Activated CD8-positive, alpha-beta memory T cell treated with anti-CD3 and anti-CD28 coated beads for 36 hours (primary cell): ENCODE data around the gene UBE2G2. TPM values are rescaled to one million over a fixed set of nuclear protein-coding genes. Genes with fewer than 3 reads are reported as not detected.

ENCODE experiments used
- CTCF ChIA-PET: fragments of 350-600 bp; sonication (Branson Sonifier 250); formaldehyde crosslinking; loops from one replicate; lab custom pipeline; 2021; ENCODE audit warnings: antibody characterized with exemption; lab: Charles Lee
- POLR2A ChIA-PET: fragments of 350-600 bp; sonication (Branson Sonifier 250); formaldehyde crosslinking; loops from one replicate; lab custom pipeline; 2021; ENCODE audit warnings: antibody characterized with exemption; lab: Charles Lee
- total RNA-seq, 2 experiments: library from RNA; stranded (reverse); gene quantifications; one replicate each; pipeline ENCODE4 v1.2.3, GENCODE V29; 2021

The UBE2G2 gene
- total RNA-seq, 2 experiments from 2014 or later, result 119 to 121 TPM

DNA sequence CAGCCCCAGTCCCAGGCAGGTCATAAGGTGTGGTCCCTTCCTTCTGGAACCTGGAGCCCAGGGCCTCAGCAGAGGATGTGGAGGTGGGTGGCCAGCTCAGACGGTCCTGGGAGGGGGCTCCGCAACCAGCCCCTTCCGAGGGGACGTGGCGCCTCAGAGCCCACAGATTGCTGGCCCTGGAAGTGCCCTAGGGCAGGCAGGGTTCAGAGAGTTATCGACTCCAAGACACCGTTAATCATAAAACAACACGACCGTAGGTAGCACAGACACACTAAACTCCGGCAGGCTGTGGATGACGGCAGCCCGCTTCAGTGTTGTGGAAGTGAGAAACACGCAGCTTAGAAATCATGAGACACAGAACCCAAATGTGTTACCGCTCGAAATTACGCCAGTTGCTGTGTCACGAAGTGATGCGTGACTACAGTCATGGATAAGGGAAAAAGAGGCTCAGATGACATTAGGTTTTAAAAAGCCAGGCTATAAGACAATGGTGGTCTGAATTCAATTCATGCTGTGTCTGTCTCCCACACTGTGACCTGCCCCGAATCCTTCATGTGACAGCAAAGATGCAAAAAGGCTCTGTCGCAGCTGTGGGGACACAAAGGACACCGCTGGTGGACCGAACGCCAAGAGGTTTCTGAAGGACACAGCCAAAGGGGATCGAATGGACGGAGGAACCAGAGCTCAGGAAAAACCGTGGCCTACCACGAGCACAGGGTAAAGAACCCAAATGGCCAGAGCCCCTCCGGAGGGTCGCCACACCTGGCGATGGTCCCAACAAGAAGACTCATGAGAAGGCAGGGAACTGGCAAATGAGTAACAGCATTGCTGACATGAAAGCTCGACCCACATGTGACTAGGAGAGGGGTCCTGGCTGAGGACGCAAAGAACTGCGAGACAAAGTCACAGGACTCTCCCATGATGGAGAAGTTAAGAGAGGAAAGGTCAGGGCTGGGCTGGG, 17.9 kb upstream of the UBE2G2 start:
- POLR2A ChIA-PET, result interaction anchor here (2.4 kb wide), 1 partner anchor 54 kb away, joined by 11 read pairs; the partner anchor contains the start of gene PTTG1IP
- CTCF ChIA-PET, result interaction anchor here (1.2 kb wide), 1 partner anchor 108 kb away, joined by 3 read pairs; no protein-coding TSS in a partner anchor

DNA sequence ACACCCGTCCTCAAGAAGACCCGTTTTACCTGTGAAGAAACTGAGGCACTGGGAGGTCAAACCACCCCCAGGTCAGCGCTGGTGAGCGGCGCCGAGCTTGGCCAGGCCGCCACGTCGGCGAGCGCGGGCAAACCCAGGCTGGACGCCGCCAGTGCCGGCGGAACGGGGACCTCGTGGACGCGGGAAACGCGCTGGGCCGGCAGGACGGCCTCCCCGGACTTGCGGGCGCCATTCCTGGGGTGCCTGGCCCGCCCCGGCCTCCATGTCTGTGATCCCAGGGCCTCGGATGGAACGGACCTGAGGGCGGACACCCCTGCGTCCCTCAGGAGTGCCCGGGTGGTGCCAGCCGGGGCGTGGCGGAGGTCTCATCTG, 17.0 kb upstream of the UBE2G2 start:
- CTCF ChIA-PET, result no interaction called here
- POLR2A ChIA-PET, result interaction anchor here (2.4 kb wide), 1 partner anchor 55 kb away, joined by 11 read pairs; the partner anchor contains the start of gene PTTG1IP

GRCh38 chr21:44817914-44818639, 16.5 kb upstream of the UBE2G2 start, which contains the start of gene SUMO3:
Gene SUMO3, minus strand, starts transcription at chr21:44818062. Its CDS starts 94 bp downstream, at chr21:44817968.
- ChIA-PET CTCF (no interaction called here), POLR2A (interaction anchor here (2.4 kb wide), 1 partner anchor 56 kb away, joined by 11 read pairs; the partner anchor contains the start of gene PTTG1IP)

GRCh38 chr21:44817506-44817880, 15.9 kb upstream of the UBE2G2 start:
- POLR2A ChIA-PET, result interaction anchor here (0.5 to 2.4 kb wide), 2 partner anchors 16 to 56 kb away, joined by 3 to 11 read pairs; partner anchors contain the start of gene PTTG1IP
- CTCF ChIA-PET, result no interaction called here

- POLR2A ChIA-PET, result interaction anchor here (0.5 to 2.4 kb wide), 2 partner anchors 16 to 57 kb away, joined by 3 to 11 read pairs; partner anchors contain the start of gene PTTG1IP
Measured at GRCh38 chr21:44816761-44817505, 15.3 kb upstream of the UBE2G2 start.

DNA sequence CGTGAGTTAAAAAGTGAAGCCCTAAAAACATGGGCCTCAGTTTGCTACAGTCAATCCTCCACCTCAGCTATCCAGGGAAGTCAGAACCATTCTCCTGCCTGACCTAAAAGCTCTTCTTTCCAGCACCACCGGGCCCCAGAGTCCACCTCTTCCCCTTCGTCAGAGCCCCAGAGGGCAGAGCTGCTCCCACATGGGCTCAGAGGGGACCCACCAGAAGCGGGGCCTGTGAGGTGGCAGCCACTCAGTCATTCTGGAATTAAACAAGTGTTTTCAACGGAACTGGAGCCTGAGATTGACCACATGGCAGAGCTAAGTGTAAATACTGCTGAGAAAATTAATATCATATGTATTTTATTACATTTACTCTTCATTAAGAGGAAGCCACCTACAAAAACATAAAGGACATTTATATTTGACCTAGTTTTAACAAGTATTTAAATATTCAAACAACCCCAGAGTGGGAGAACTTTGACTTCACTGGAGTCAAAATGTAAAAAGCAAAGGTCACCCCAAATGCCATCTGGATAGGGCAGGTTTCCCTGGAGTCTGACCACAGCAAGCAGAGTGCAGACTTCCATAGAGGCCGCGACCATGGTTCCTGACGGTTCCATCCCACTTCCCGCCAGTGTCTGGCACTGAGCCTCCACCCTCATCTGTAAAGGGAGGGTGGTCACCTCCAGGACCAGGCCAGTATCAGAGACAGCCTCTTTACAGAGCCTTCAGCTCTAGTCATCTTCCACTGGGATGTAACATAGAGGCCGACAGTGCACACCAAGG, 14.4 kb upstream of the UBE2G2 start:
- ChIA-PET POLR2A (no interaction called here), CTCF (interaction anchor here (1.5 kb wide), 1 partner anchor 22 kb away, joined by 6 read pairs; no protein-coding TSS in a partner anchor)

More at GRCh38 chr21:44816761-44817505, 15.3 kb upstream of the UBE2G2 start:
- CTCF ChIA-PET, result no interaction called here

- CTCF ChIA-PET, result interaction anchor here (1.5 kb wide), 1 partner anchor 21 kb away, joined by 6 read pairs; no protein-coding TSS in a partner anchor
- POLR2A ChIA-PET, result interaction anchor here (0.5 kb wide), 1 partner anchor 691 kb away, joined by 3 read pairs; no protein-coding TSS in a partner anchor
Measured at GRCh38 chr21:44815225-44815624, 13.6 kb upstream of the UBE2G2 start.

DNA sequence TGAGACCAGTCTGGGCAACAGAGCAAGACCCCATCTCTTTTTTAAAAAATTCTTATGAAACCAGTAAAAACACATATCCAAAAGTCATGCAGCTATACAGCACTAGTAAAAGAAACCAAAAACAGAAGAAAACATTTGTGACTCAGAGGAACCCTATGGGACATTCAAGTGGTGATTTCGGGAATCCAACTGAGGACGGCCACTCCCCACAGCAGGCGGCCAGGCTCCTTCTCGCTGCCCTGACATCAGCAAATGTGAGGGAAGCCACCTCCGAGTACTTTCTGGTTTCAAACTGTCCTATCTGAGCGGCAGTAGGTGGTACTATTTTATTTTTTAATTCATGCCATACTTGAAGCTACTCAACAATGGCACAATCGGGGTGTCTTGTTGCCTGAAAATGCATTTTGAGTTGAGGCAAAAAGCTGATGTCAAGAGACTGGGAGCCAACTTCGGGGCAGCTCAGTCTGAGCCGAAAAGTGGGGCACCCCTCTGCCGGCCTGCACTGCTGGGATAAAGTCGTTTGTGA, 12.9 kb upstream of the UBE2G2 start:
- CTCF ChIA-PET, result interaction anchor here (1.2 to 1.5 kb wide), 2 partner anchors 15 to 21 kb away, joined by 3 to 6 read pairs; no protein-coding TSS in a partner anchor

DNA sequence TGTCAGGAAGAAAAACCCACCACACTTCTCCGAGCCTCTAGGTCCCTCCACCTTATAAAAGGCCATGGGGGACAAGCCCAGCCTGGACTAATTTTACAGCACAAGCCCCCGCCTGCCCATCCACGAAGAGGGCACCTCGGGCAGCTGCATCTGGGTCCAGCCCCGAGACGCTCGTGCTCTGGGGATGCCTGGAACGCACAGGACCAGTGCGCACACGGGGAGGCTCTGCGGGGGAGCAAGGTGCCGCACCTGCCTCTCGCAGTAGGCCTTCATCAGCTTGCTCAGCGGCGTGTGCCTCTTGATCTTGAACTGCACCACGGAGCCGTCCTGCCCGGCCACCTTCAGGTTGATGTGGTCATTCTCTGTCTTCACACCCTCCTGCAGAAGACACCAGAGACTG, 12.1 kb upstream of the UBE2G2 start:
- CTCF ChIA-PET, result interaction anchor here (1.2 to 2.0 kb wide), 2 partner anchors 12 to 15 kb away, joined by 3 to 7 read pairs; partner anchors contain the start of gene UBE2G2
- POLR2A ChIA-PET, result no interaction called here

More for the DNA sequence above, 12.9 kb upstream of the UBE2G2 start:
- POLR2A ChIA-PET, result interaction anchor here (0.5 kb wide), 1 partner anchor 691 kb away, joined by 3 read pairs; no protein-coding TSS in a partner anchor

DNA sequence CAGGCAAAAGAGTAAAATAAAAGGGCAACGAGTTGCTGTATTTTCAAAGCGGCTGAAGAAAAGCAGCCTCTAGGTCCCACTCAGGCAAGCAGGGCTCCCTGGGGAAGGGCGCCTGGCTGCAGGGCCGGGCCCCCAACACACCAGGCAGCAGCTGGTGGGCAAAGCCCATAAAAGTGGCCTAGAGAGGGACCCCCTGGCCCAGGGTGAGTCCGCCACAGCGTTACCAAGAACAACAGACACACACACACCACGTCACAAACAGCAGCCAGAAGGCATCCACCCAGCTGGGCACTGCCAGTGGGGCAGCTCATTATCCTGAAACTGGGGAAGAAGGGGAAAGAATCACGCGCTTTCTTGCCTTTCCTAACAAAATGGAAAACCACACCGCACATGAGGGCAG, 11.5 kb upstream of the UBE2G2 start:
- POLR2A ChIA-PET, result no interaction called here
- CTCF ChIA-PET, result interaction anchor here (2.0 kb wide), 1 partner anchor 11 kb away, joined by 7 read pairs; the partner anchor contains the start of gene UBE2G2

DNA sequence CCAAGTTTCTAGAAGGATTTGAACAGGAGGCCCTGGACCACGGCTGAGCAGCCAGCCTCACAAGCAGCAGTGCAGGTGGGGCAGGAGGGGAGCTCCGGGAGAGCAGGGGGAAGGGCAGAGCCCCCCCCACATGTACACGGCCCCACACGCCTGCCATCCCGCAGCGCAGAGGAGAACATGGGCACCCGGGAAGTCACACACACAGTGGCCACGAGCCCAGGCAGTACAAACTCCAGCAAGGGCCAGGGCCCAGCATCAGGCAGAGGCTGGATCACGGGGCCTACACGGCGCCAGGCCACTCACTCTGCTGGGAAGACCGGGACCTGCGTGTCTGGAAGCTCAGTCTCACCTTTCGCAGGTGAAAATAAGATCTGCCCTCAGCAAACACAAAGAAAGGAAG, 11.0 kb upstream of the UBE2G2 start:
- CTCF ChIA-PET, result interaction anchor here (2.0 kb wide), 1 partner anchor 11 kb away, joined by 7 read pairs; the partner anchor contains the start of gene UBE2G2
- POLR2A ChIA-PET, result no interaction called here

GRCh38 chr21:44810779-44811178, 9.2 kb upstream of the UBE2G2 start:
- CTCF ChIA-PET, result interaction anchor here (2.3 kb wide), 1 partner anchor 10 kb away, joined by 5 read pairs; the partner anchor contains the start of gene UBE2G2
- POLR2A ChIA-PET, result no interaction called here

DNA sequence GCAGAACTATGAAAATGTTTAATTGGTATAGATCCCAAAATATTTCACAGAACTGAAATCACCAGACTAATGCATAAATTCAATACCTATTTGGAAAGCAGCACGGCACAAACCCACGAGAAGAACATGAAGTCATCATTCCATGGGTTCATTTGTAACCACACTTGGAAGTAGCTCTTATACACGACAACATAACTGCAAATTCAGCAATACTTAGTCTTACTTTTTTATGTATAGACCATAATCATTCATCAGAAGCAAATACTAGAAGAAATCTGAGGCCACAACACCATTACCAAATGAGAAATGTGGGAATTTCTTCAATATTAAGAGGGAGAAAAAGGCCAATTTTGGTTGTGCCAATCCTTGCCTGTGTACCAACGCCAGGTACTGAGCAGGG, 4.2 kb upstream of the UBE2G2 start:
- CTCF ChIA-PET, result no interaction called here

DNA sequence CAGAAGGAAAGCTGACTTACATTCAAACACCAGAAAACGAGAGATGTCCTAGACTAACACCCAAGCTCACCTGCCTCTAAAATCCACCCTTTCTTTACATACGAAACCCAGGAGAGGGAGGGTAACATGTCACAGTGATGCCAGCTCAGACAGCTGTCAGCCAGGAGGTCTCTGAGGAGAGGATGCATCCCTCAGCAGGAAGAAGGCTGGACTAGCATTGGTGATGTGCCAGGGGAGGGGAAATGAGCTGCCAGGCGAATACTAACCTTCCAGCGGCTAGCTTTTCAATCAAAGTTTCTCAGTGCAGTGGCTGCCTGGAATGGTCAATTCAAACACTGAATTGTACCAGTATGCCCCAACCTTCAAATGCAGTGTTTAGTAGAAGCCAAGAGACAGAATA, 3.6 kb upstream of the UBE2G2 start:
- ChIA-PET CTCF (no interaction called here), POLR2A (interaction anchor here (0.5 kb wide), 1 partner anchor 14 kb away, joined by 3 read pairs; no protein-coding TSS in a partner anchor)

More for the DNA sequence above, 4.2 kb upstream of the UBE2G2 start:
- POLR2A ChIA-PET, result interaction anchor here (0.5 kb wide), 1 partner anchor 14 kb away, joined by 3 read pairs; no protein-coding TSS in a partner anchor

DNA sequence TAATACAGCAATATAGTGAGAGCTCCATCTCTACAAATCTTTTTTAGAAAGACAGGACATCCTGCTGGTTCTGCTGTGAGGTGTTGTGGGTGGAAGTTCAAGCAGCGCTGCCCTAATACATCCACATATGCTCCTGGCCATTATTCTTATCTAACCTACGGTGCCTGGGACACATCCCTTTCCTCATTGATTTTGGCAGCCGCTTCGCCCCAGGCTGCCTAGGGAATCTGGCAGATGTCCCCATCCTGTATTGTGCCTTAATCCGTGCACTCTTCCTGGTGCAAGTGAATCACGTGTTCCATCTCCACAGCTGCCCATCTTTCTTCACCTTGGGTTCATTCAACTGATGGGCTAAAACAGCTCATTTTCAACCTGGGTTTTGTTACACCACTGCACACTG, 3.1 kb upstream of the UBE2G2 start:
- ChIA-PET CTCF (no interaction called here), POLR2A (no interaction called here)

DNA sequence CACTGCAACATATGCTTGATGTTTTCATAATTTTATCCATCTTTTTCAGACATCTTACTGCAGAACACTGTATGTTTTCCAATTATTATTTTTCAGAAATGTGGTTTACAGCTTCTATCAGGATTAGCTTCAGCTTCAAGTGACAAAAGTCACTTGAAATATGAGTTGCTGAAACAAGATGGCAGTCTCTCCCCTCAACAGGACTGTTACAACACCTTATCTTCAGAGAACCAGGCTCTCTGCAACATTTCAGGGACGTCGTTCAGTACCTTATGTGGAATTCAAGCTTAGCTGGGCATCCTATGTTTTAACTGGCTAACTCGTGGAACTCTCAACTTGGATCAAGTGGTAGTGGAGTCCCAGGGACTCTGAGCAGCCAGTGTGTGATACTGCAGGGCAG, 2.0 kb upstream of the UBE2G2 start:
- POLR2A ChIA-PET, result no interaction called here
- CTCF ChIA-PET, result no interaction called here
